HepG2 (cell line): ENCODE measurements around the gene PCSK2. TPM values are rescaled to one million over a fixed set of nuclear protein-coding genes. Genes with fewer than 3 reads are reported as not detected.
A peak's percentile ranks its signal among the peaks of the same experiment; 100 is the strongest.

Source experiments
- CAMTA2 ChIP-seq: sonication (generic); formaldehyde crosslinking; IDR thresholded peaks from 2 replicates; pipeline ENCODE4 v1.4.0; 2020; ENCODE audit warnings: mild to moderate bottlenecking, missing genetic modification reagents, borderline replicate concordance
- FIP1L1 ChIP-seq: fragments of 200-400 bp; formaldehyde crosslinking; IDR thresholded peaks from 2 replicates; pipeline ENCODE4 v1.6.1; 2018; ENCODE audit warnings: low read depth, mild to moderate bottlenecking, low read length, moderate library complexity, borderline replicate concordance; ENCODE audit not compliant: insufficient read depth
- GATA4 ChIP-seq: sonication (generic); IDR thresholded peaks from 2 replicates; pipeline ENCODE4 v1.6.1; 2016; ENCODE audit warnings: antibody characterized with exemption, low read depth, borderline replicate concordance
- GATAD2A ChIP-seq: IDR thresholded peaks from 2 replicates; pipeline ENCODE4 v1.6.1; 2016
- HCFC1 ChIP-seq: fragments of 150-350 bp; IDR thresholded peaks from 2 replicates; pipeline ENCODE4 v1.6.1; 2014; ENCODE audit warnings: low read depth, low read length
- RCOR2 ChIP-seq: IDR thresholded peaks from 2 replicates; pipeline ENCODE4 v1.6.1; 2016; ENCODE audit warnings: missing biosample characterization, missing genetic modification reagents
- RFXAP ChIP-seq: sonication (generic); formaldehyde crosslinking; IDR thresholded peaks from 2 replicates; pipeline ENCODE4 v1.4.0; 2020; ENCODE audit warnings: missing genetic modification reagents, borderline replicate concordance
- STAT5B ChIP-seq: sonication (generic); formaldehyde crosslinking; IDR thresholded peaks from 2 replicates; pipeline ENCODE4 v1.4.0; 2020; ENCODE audit warnings: missing genetic modification reagents
- TARDBP ChIP-seq: sonication (generic); formaldehyde crosslinking; IDR thresholded peaks from 2 replicates; pipeline ENCODE4 v1.8.0; 2022; ENCODE audit warnings: mild to moderate bottlenecking, missing genetic modification reagents
- ZC3H4 ChIP-seq: sonication (generic); formaldehyde crosslinking; IDR thresholded peaks from 2 replicates; pipeline ENCODE4 v1.4.0; 2020; ENCODE audit warnings: missing genetic modification reagents, borderline replicate concordance
- ZFP36L2 ChIP-seq: sonication (generic); formaldehyde crosslinking; IDR thresholded peaks from 2 replicates; pipeline ENCODE4 v1.4.0; 2020; ENCODE audit warnings: missing genetic modification reagents
- ZNF232 ChIP-seq: sonication (generic); formaldehyde crosslinking; IDR thresholded peaks from 2 replicates; pipeline ENCODE4 v1.4.0; 2020; ENCODE audit warnings: missing genetic modification reagents, borderline replicate concordance
- ZNF451 ChIP-seq: sonication (generic); formaldehyde crosslinking; IDR thresholded peaks from 2 replicates; pipeline ENCODE4 v1.5.0; 2020; ENCODE audit warnings: mild to moderate bottlenecking, missing genetic modification reagents
- ZNF570 ChIP-seq: sonication (generic); formaldehyde crosslinking; IDR thresholded peaks from 2 replicates; pipeline ENCODE4 v1.4.0; 2020; ENCODE audit warnings: mild to moderate bottlenecking, missing genetic modification reagents, borderline replicate concordance
- ZNF577 ChIP-seq: sonication (generic); formaldehyde crosslinking; IDR thresholded peaks from 2 replicates; pipeline ENCODE4 v1.4.0; 2020; ENCODE audit warnings: mild to moderate bottlenecking, low read depth, missing genetic modification reagents, borderline replicate concordance
- ZSCAN30 ChIP-seq: sonication (generic); formaldehyde crosslinking; IDR thresholded peaks from 2 replicates; pipeline ENCODE4 v1.5.0; 2020; ENCODE audit warnings: mild to moderate bottlenecking, missing genetic modification reagents
- polyA plus RNA-seq, 8 experiments: library from polyadenylated mRNA; depleted of rRNA in 3 of 8; stranded (reverse) in 7 of 8; unstranded in 1 of 8; fragments of >200 nt; fragmentation: Illumina TruSeq in 4 of 8; extraction: Trizol in 4 of 8; gene quantifications; 2 replicates each; pipeline versions ENCODE4 v1.2.1 to v1.2.3, GENCODE V29; 2011 to 2016; ENCODE audit warnings: low read depth in 4 of 8, missing spikeins in 1 of 8, mixed read lengths in 1 of 8; ENCODE audit not compliant: insufficient read depth in 1 of 8
- total RNA-seq, 5 experiments: library from RNA; depleted of rRNA; stranded (reverse); fragments of >200 nt; fragmentation: Illumina TruSeq; extraction: Trizol; gene quantifications; 2 replicates each; pipeline ENCODE4 v1.2.3, GENCODE V29; 2016; ENCODE audit warnings: low read depth in 1 of 5
- TF ChIP-seq, protein P1 (sequence below): sonication (generic); formaldehyde crosslinking; IDR thresholded peaks from 2 replicates; pipeline ENCODE4 v1.5.1; 2020; ENCODE audit warnings: missing genetic modification reagents, mild to moderate bottlenecking, borderline replicate concordance
- TF ChIP-seq, protein P2 (sequence below): sonication (generic); formaldehyde crosslinking; IDR thresholded peaks from 2 replicates; pipeline ENCODE4 v1.4.0; 2020; ENCODE audit warnings: missing genetic modification reagents, borderline replicate concordance
- TF ChIP-seq, protein P3 (sequence below): sonication (generic); formaldehyde crosslinking; IDR thresholded peaks from 2 replicates; pipeline ENCODE4 v1.8.0; 2022; ENCODE audit warnings: missing genetic modification reagents, low read depth, mild to moderate bottlenecking, borderline replicate concordance
- TF ChIP-seq, protein P4 (sequence below): IDR thresholded peaks from 2 replicates; pipeline ENCODE4 v1.6.1; 2016; ENCODE audit warnings: missing compliant biosample characterization, missing genetic modification reagents, borderline replicate concordance
- TF ChIP-seq, protein P5 (sequence below): sonication (generic); formaldehyde crosslinking; IDR thresholded peaks from 2 replicates; pipeline ENCODE4 v1.8.0; 2022; ENCODE audit warnings: mild to moderate bottlenecking, missing genetic modification reagents; ENCODE audit not compliant: insufficient replicate concordance

PCSK2 gene
- total and polyA plus RNA-seq, 2 of the 13 experiments (the other 11 are each of a cell fraction or from before 2014, with no cell fraction given) = not detected

DNA sequence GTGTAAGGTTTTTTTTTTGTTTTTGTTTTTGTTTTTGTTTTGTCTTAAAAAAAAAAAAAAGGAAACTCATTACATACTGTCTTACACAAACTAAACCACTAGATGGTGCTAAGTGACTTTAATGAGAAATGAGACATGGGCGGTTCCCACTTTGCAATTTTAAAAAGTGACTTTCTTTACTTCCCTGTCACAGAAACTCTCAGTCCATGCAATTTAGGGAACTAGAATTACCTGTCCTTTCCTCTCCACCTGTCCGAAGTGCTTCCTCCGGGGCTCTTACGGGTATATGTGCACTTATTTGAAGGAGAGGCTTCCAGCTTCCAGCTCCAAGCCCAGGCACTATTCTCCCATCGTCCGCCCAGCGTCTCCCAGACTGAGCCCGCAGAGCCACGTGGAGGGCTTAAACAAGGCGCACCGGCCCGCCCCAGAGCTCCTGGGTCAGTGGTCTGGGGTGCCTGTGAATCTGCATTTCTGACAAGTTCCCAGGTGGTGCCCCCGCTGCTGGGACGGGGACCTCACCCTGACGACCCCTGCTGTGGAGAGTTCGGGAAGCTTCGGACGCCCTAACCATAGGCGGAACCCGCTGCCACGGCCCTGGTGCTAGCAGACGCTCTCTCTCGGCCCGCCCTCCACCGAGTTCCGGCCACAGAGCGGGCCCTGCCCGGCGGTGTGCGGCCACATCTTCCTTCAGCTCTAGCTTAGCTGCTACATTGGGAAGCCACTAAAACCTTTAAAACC, 278.2 kb downstream of the PCSK2 start (continued):
- no peak for TF ChIP-seq ZC3H4 (CRISPR knock-in tag)
- TF ChIP-seq HCFC1 = no peak
- TF ChIP-seq, protein P1, sequence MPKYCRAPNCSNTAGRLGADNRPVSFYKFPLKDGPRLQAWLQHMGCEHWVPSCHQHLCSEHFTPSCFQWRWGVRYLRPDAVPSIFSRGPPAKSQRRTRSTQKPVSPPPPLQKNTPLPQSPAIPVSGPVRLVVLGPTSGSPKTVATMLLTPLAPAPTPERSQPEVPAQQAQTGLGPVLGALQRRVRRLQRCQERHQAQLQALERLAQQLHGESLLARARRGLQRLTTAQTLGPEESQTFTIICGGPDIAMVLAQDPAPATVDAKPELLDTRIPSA (CRISPR knock-in tag) = no peak
- TF ChIP-seq, protein P2, sequence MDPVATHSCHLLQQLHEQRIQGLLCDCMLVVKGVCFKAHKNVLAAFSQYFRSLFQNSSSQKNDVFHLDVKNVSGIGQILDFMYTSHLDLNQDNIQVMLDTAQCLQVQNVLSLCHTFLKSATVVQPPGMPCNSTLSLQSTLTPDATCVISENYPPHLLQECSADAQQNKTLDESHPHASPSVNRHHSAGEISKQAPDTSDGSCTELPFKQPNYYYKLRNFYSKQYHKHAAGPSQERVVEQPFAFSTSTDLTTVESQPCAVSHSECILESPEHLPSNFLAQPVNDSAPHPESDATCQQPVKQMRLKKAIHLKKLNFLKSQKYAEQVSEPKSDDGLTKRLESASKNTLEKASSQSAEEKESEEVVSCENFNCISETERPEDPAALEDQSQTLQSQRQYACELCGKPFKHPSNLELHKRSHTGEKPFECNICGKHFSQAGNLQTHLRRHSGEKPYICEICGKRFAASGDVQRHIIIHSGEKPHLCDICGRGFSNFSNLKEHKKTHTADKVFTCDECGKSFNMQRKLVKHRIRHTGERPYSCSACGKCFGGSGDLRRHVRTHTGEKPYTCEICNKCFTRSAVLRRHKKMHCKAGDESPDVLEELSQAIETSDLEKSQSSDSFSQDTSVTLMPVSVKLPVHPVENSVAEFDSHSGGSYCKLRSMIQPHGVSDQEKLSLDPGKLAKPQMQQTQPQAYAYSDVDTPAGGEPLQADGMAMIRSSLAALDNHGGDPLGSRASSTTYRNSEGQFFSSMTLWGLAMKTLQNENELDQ (CRISPR knock-in tag) = no peak
- 0 out of 2 replicates have a peak, but pooled peaks have one; percentile 44 for TF ChIP-seq ZNF232 (CRISPR knock-in tag)
- TF ChIP-seq, protein P3, sequence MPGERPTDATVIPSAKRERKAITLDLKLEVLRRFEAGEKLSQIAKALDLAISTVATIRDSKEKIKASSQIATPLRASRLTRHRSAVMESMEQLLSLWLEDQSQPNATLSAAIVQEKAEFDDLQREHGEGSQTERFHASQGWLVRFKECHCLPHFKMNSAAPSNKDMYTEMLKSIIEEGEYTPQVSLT (CRISPR knock-in tag) = no peak
- TF ChIP-seq ZFP36L2 (CRISPR knock-in tag) = no peak
- no peak for TF ChIP-seq FIP1L1
- TF ChIP-seq CAMTA2 (CRISPR knock-in tag) = no peak
- TF ChIP-seq ZNF570 = no peak
- TF ChIP-seq ZSCAN30 = no peak
- TF ChIP-seq, protein P4, sequence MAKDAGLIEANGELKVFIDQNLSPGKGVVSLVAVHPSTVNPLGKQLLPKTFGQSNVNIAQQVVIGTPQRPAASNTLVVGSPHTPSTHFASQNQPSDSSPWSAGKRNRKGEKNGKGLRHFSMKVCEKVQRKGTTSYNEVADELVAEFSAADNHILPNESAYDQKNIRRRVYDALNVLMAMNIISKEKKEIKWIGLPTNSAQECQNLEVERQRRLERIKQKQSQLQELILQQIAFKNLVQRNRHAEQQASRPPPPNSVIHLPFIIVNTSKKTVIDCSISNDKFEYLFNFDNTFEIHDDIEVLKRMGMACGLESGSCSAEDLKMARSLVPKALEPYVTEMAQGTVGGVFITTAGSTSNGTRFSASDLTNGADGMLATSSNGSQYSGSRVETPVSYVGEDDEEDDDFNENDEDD (CRISPR knock-in tag) = peak; percentile 57; the same call in 1 of the 2 replicates
- no peak for TF ChIP-seq STAT5B
- TF ChIP-seq ZNF451 (CRISPR knock-in tag) = 0 out of 2 replicates have a peak, but pooled peaks have one; percentile 52
- no peak for TF ChIP-seq RCOR2 (CRISPR knock-in tag)
- no peak for TF ChIP-seq RFXAP (CRISPR knock-in tag)
- TF ChIP-seq, protein P5, sequence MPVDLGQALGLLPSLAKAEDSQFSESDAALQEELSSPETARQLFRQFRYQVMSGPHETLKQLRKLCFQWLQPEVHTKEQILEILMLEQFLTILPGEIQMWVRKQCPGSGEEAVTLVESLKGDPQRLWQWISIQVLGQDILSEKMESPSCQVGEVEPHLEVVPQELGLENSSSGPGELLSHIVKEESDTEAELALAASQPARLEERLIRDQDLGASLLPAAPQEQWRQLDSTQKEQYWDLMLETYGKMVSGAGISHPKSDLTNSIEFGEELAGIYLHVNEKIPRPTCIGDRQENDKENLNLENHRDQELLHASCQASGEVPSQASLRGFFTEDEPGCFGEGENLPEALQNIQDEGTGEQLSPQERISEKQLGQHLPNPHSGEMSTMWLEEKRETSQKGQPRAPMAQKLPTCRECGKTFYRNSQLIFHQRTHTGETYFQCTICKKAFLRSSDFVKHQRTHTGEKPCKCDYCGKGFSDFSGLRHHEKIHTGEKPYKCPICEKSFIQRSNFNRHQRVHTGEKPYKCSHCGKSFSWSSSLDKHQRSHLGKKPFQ (CRISPR knock-in tag) = peak; percentile 17
- no peak for TF ChIP-seq GATA4
- TF ChIP-seq GATAD2A (CRISPR knock-in tag) = peak; percentile 38; the same call in 1 of the 2 replicates
- TF ChIP-seq TARDBP (CRISPR knock-in tag) = no peak
- TF ChIP-seq ZNF577 (CRISPR knock-in tag) = peak; percentile 27; the same call in 1 of the 2 replicates
